GM23338 (cell line): ENCODE measurements around the gene FLVCR1. TPM values are rescaled to one million over a fixed set of nuclear protein-coding genes. Genes with fewer than 3 reads are reported as not detected.

Experiments
- ATAC-seq: fragments of 200-7000 bp; cut with Tn5 transposase; 3 replicates; pipeline ENCODE4 v1.9.1; 2020
- DNase-seq: peaks from one replicate; pipeline ENCODE4 v3.0.0-alpha.2; 2015; ENCODE audit warnings: low spot score
- H2AFZ ChIP-seq: fragments of 200-600 bp; sonication (generic); 2 replicates; pipeline ENCODE4 v1.8.0; 2016; ENCODE audit warnings: antibody characterized with exemption, mild to moderate bottlenecking, moderate library complexity
- H3F3A ChIP-seq: fragments of 200-600 bp; sonication (generic); replicated peaks from 2 replicates; pipeline ENCODE4 v1.8.0; 2017; ENCODE audit warnings: antibody characterized with exemption, mixed run types, low read depth
- H3K27ac ChIP-seq: fragments of 200-600 bp; sonication (generic); 2 replicates; pipeline ENCODE4 v1.6.1; 2016; ENCODE audit warnings: low read depth
- H3K27me3 ChIP-seq: fragments of 200-600 bp; sonication (generic); 2 replicates; pipeline ENCODE4 v1.8.0; 2016; ENCODE audit warnings: mild to moderate bottlenecking, mixed run types, moderate library complexity; ENCODE audit not compliant: insufficient read depth
- H3K36me3 ChIP-seq: fragments of 200-600 bp; sonication (generic); 2 replicates; pipeline ENCODE4 v1.8.0; 2016; ENCODE audit warnings: mild to moderate bottlenecking; ENCODE audit not compliant: insufficient read depth
- H3K4me1 ChIP-seq: fragments of 200-600 bp; sonication (generic); 2 replicates; pipeline ENCODE4 v1.8.0; 2016; ENCODE audit warnings: mild to moderate bottlenecking, moderate library complexity; ENCODE audit not compliant: insufficient read depth
- H3K4me2 ChIP-seq: fragments of 200-600 bp; sonication (generic); 2 replicates; pipeline ENCODE4 v1.7.1; 2017; ENCODE audit warnings: mixed run types
- H3K4me3 ChIP-seq: fragments of 200-600 bp; sonication (generic); 2 replicates; pipeline ENCODE4 v1.6.1; 2016; ENCODE audit warnings: mixed run types
- H3K79me2 ChIP-seq: fragments of 200-600 bp; sonication (generic); replicated peaks from 2 replicates; pipeline ENCODE4 v1.8.0; 2017; ENCODE audit warnings: mild to moderate bottlenecking; ENCODE audit not compliant: insufficient read depth
- H3K9me2 ChIP-seq: fragments of 200-600 bp; sonication (generic); 2 replicates; pipeline ENCODE4 v1.8.0; 2017; ENCODE audit not compliant: insufficient read depth
- H4K20me1 ChIP-seq: fragments of 200-600 bp; sonication (generic); replicated peaks from 2 replicates; pipeline ENCODE4 v1.8.0; 2017; ENCODE audit warnings: mild to moderate bottlenecking; ENCODE audit not compliant: insufficient read depth
- H3K27ac Mint-ChIP-seq: 2 replicates; pipeline ENCODE4 v1.8.0; 2020; ENCODE audit warnings: inconsistent platforms, mild to moderate bottlenecking, moderate library complexity, mixed read lengths
- H3K27me3 Mint-ChIP-seq: 3 replicates; pipeline ENCODE4 v1.8.0; 2022; ENCODE audit warnings: low read depth, mild to moderate bottlenecking, moderate library complexity, mixed read lengths, inconsistent platforms; ENCODE audit not compliant: insufficient read depth, poor library complexity
- H3K36me3 Mint-ChIP-seq: 3 replicates; pipeline ENCODE4 v1.8.0; 2021; ENCODE audit warnings: low read depth, mild to moderate bottlenecking, inconsistent platforms, moderate library complexity, mixed read lengths
- H3K4me1 Mint-ChIP-seq: 3 replicates; pipeline ENCODE4 v1.8.0; 2020; ENCODE audit warnings: mild to moderate bottlenecking, inconsistent platforms, mixed read lengths
- H3K4me3 Mint-ChIP-seq: 3 replicates; pipeline ENCODE4 v1.8.0; 2021; ENCODE audit warnings: moderate library complexity, mild to moderate bottlenecking, inconsistent platforms, mixed read lengths
- H3K9me3 Mint-ChIP-seq: 3 replicates; pipeline ENCODE4 v1.8.0; 2020; ENCODE audit warnings: moderate library complexity, mild to moderate bottlenecking, inconsistent platforms, mixed read lengths
- CREB1 ChIP-seq: fragments of 250-450 bp; sonication (Bioruptor Pico); IDR thresholded peaks from 2 replicates; pipeline ENCODE4 v1.5.0; 2020; ENCODE audit warnings: low read depth, mild to moderate bottlenecking, moderate library complexity
- CTCF ChIP-seq, 2 experiments: fragments of 200-600 bp in 1 of 2; sonication (generic) in 1 of 2; conservative IDR thresholded peaks; 2 replicates each; pipeline versions ENCODE4 v1.5.1 to v1.6.1; 2016 to 2017; ENCODE audit warnings: antibody characterized with exemption in 2 of 2, low read depth in 2 of 2, mild to moderate bottlenecking in 2 of 2, moderate library complexity in 1 of 2
- ETS1 ChIP-seq: IDR thresholded peaks from 2 replicates; pipeline ENCODE4 v1.6.1; 2016; ENCODE audit warnings: antibody characterized with exemption
- EZH2 ChIP-seq: fragments of 200-600 bp; sonication (generic); IDR thresholded peaks from one replicate; pipeline ENCODE4 v1.8.0; 2017; ENCODE audit warnings: antibody characterized with exemption, mild to moderate bottlenecking, low read depth; ENCODE audit not compliant: unreplicated experiment
- EZH2phosphoT487 ChIP-seq: fragments of 200-600 bp; sonication (generic); IDR thresholded peaks from one replicate; pipeline ENCODE4 v1.8.1; 2018; ENCODE audit warnings: antibody characterized with exemption; ENCODE audit not compliant: unreplicated experiment
- JUNB ChIP-seq: IDR thresholded peaks from one replicate; pipeline ENCODE4 v1.6.1; 2016; ENCODE audit warnings: antibody characterized with exemption; ENCODE audit not compliant: unreplicated experiment
- NANOG ChIP-seq: IDR thresholded peaks from 2 replicates; pipeline ENCODE4 v1.6.1; 2016; ENCODE audit warnings: antibody characterized with exemption, borderline replicate concordance
- POLR2AphosphoS5 ChIP-seq: IDR thresholded peaks from 2 replicates; pipeline ENCODE4 v1.6.1; 2016; ENCODE audit warnings: antibody characterized with exemption, low read depth
- REST ChIP-seq: IDR thresholded peaks from one replicate; pipeline ENCODE4 v1.6.1; 2018; ENCODE audit warnings: antibody characterized with exemption; ENCODE audit not compliant: unreplicated experiment
- STAT1 ChIP-seq: IDR thresholded peaks from one replicate; pipeline ENCODE4 v1.6.1; 2016; ENCODE audit warnings: antibody characterized with exemption; ENCODE audit not compliant: unreplicated experiment
- ZNF114 ChIP-seq: fragments of 250-450 bp; sonication (Bioruptor Pico); IDR thresholded peaks from 2 replicates; pipeline ENCODE4 v1.5.0; 2020; ENCODE audit warnings: mild to moderate bottlenecking, moderate library complexity
- ZNF331 ChIP-seq: fragments of 250-450 bp; sonication (Bioruptor Pico); IDR thresholded peaks from 2 replicates; pipeline ENCODE4 v1.5.0; 2020; ENCODE audit warnings: low read depth, mild to moderate bottlenecking, moderate library complexity
- ZNF462 ChIP-seq: fragments of 250-450 bp; sonication (Bioruptor Pico); IDR thresholded peaks from 2 replicates; pipeline ENCODE4 v1.5.0; 2020; ENCODE audit warnings: mild to moderate bottlenecking, moderate library complexity
- polyA plus RNA-seq: library from polyadenylated mRNA; unstranded; fragments of >200 nt; fragmentation: Nextera tagmentation; extraction: Ambion mirVana; gene quantifications from 2 replicates; pipeline ENCODE4 v1.2.1, GENCODE V29; 2016
- total RNA-seq: library from RNA; depleted of rRNA; stranded (reverse); fragments of >200 nt; shearing (Covaris generic); gene quantifications from 2 replicates; pipeline ENCODE4 v1.2.3, GENCODE V29; 2014

The FLVCR1 gene
- total and polyA plus RNA-seq, 2 experiments from 2014 or later = 60.5 to 93.5 TPM

GRCh38 chr1:212943393-212943710 lies 85.3 kb downstream of the FLVCR1 start:
- Histone ChIP-seq H3K79me2 (no peaks in the 10 kb centered on the region), H2AFZ (0 out of 2 replicates have a peak overlapping the region, but pooled peaks have one; percentile 45), H3F3A (no peaks in the 10 kb centered on the region), H3K27me3 (no peaks in the 10 kb centered on the region), H3K9me2 (0 out of 2 replicates have a peak, but pooled peaks cover 3% of the 10 kb centered on the region), H3K4me2 (no peak overlapping the region), H4K20me1 (no peaks in the 10 kb centered on the region), H3K4me1 (peaks cover 9% of the 10 kb centered on the region), H3K27ac (no peak overlapping the region), H3K4me3 (no peak overlapping the region), H3K36me3 (no peaks in the 10 kb centered on the region; the same call in 1 of the 2 replicates)
- Mint-ChIP-seq H3K4me1 (peaks cover 16% of the 10 kb centered on the region), H3K4me3 (no peak overlapping the region), H3K27me3 (peaks cover 12% of the 10 kb centered on the region), H3K36me3 (peaks cover 21% of the 10 kb centered on the region; the same call in 2 of the 3 replicates), H3K27ac (no peak overlapping the region), H3K9me3 (peaks cover 14% of the 10 kb centered on the region; the same call in 2 of the 3 replicates)
- ATAC-seq = no peak
- no peak for TF ChIP-seq CTCF (conservative IDR thresholded peaks at IDR 0.05; ENCODE audit: low read depth in 2 of 2)
- no peak for TF ChIP-seq CREB1
- TF ChIP-seq ZNF462 = no peak
- TF ChIP-seq NANOG = no peak
- TF ChIP-seq EZH2phosphoT487 = no peak
- TF ChIP-seq ETS1 = no peak
- no peak for TF ChIP-seq STAT1
- no peak for TF ChIP-seq JUNB
- no peak for TF ChIP-seq POLR2AphosphoS5
- no peak for TF ChIP-seq EZH2
- TF ChIP-seq REST = no peak
- TF ChIP-seq ZNF331 (CRISPR knock-in tag) = no peak
- no peak for TF ChIP-seq ZNF114
- DNase-seq = no peak
